GM21825 (cell line): ENCODE results near the gene CYTH4.

Source experiments
- ATAC-seq: cut with Tn5 transposase; IDR thresholded peaks from one replicate; pipeline ENCODE4 v1.9.1; 2021; ENCODE audit warnings: mild to moderate bottlenecking, moderate library complexity; ENCODE audit not compliant: unreplicated experiment

Gene CYTH4

GRCh38 chr22:37288521-37288920, 6.2 kb downstream of the CYTH4 start:
- no peak for ATAC-seq

- ATAC-seq = no peak
Observed at GRCh38 chr22:37289156-37289735, 6.9 kb downstream of the CYTH4 start.

- ATAC-seq = no peak
Observed at GRCh38 chr22:37290737-37291136, 8.4 kb downstream of the CYTH4 start.

- no peak for ATAC-seq
Observed at GRCh38 chr22:37291559-37292298, 9.4 kb downstream of the CYTH4 start.

- ATAC-seq = no peak
Observed at GRCh38 chr22:37292641-37293040, 10.3 kb downstream of the CYTH4 start.

GRCh38 chr22:37293172-37293571, 10.9 kb downstream of the CYTH4 start:
- ATAC-seq = no peak

GRCh38 chr22:37294747-37295146, 12.4 kb downstream of the CYTH4 start:
- no peak for ATAC-seq

GRCh38 chr22:37295213-37295886, 13.0 kb downstream of the CYTH4 start:
- ATAC-seq = no peak

- no peak for ATAC-seq
Observed at GRCh38 chr22:37295946-37296345, 13.6 kb downstream of the CYTH4 start.

GRCh38 chr22:37298748-37299495, 16.6 kb downstream of the CYTH4 start:
- no peak for ATAC-seq

GRCh38 chr22:37299969-37300509, 17.7 kb downstream of the CYTH4 start:
- no peak for ATAC-seq

GRCh38 chr22:37300551-37301017, 18.3 kb downstream of the CYTH4 start:
- ATAC-seq = no peak

- no peak for ATAC-seq
Observed at GRCh38 chr22:37301144-37301830, 19.0 kb downstream of the CYTH4 start.

- ATAC-seq = no peak
Observed at GRCh38 chr22:37302674-37303555, 20.6 kb downstream of the CYTH4 start.

- no peak for ATAC-seq
Observed at GRCh38 chr22:37303821-37304274, 21.5 kb downstream of the CYTH4 start.

GRCh38 chr22:37304595-37305343, 22.5 kb downstream of the CYTH4 start:
- no peak for ATAC-seq

- ATAC-seq = no peak
Observed at GRCh38 chr22:37305887-37306286, 23.6 kb downstream of the CYTH4 start.

- no peak for ATAC-seq
Observed at GRCh38 chr22:37306494-37306829, 24.2 kb downstream of the CYTH4 start.
